ENCODE measurements around the gene GPBP1L1.

DNA sequence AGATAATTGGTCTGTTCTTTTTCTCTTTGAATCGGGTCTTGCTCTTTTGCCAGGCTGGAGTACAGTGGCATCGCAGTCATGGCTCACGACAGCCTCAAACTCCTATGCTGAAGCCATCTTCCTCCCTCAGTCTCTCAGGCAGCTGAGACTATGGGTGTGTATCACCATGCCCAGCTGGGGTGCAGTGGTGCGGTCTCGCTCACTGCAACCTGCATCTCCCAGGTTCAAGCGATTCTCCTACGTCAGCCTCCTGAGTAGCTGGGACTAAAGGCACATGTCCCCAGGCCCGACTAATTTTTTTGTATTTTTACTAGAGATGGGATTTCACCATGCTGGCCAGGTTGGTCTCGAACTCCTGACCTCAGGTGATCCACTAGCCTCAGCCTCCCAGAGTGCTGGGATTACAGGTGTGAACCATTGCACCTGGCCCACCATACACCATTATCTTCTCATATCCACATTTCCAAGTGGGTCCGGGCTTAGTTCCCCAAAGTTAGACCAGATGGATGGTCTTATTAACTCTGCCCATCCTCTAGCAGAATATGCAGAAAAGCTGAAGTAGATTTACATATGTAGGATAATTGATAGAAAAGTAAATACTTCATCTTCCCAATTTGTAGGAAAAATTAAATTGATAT, 75.6 kb downstream of the GPBP1L1 start:
- TF ChIP-seq EZH2 (IDR thresholded peaks at IDR 0.05; ENCODE audit: insufficient read depth, poor library complexity, severe bottlenecking): no peak
- no peak for TF ChIP-seq EZH2phosphoT487 (IDR thresholded peaks at IDR 0.05; ENCODE audit: insufficient read depth, low read depth)

Data from GM23248 (cell line).